ELF-1 (cell line): ENCODE results near the gene MAN2B2.

ENCODE experiments used
- DNase-seq: peaks from one replicate; pipeline ENCODE4 v3.0.0-alpha.2; 2016; ENCODE audit warnings: low read depth, low spot score

MAN2B2 gene

GRCh38 chr4:6574747-6575502, at the start of gene MAN2B2:
Gene MAN2B2 (plus strand): TSS chr4:6575189. CDS start chr4:6575211, 22 bp downstream.
- DNase-seq, result peak; percentile 79

- DNase-seq, result no peak
Measured at GRCh38 chr4:6525474-6525873, 49.5 kb upstream of the MAN2B2 start.

GRCh38 chr4:6526156-6526555, 48.8 kb upstream of the MAN2B2 start:
- no peak for DNase-seq

- DNase-seq, result no peak
Measured at GRCh38 chr4:6526671-6527091, 48.3 kb upstream of the MAN2B2 start.

GRCh38 chr4:6527259-6527658, 47.7 kb upstream of the MAN2B2 start:
- DNase-seq, result no peak

GRCh38 chr4:6527683-6528595, 47.0 kb upstream of the MAN2B2 start:
- peak; percentile 31 for DNase-seq

GRCh38 chr4:6529021-6529420, 46.0 kb upstream of the MAN2B2 start:
- DNase-seq, result no peak

GRCh38 chr4:6530301-6530700, 44.7 kb upstream of the MAN2B2 start:
- no peak for DNase-seq

GRCh38 chr4:6530964-6531363, 44.0 kb upstream of the MAN2B2 start:
- no peak for DNase-seq

- no peak for DNase-seq
Measured at GRCh38 chr4:6532102-6532501, 42.9 kb upstream of the MAN2B2 start.

- no peak for DNase-seq
Measured at GRCh38 chr4:6532658-6533057, 42.3 kb upstream of the MAN2B2 start.

- no peak for DNase-seq
Measured at GRCh38 chr4:6534050-6534449, 40.9 kb upstream of the MAN2B2 start.

GRCh38 chr4:6534618-6535328, 40.2 kb upstream of the MAN2B2 start:
- no peak for DNase-seq

GRCh38 chr4:6535329-6535692, 39.7 kb upstream of the MAN2B2 start:
- no peak for DNase-seq

GRCh38 chr4:6535706-6536105, 39.3 kb upstream of the MAN2B2 start:
- DNase-seq, result no peak

GRCh38 chr4:6538111-6538510, 36.9 kb upstream of the MAN2B2 start:
- no peak for DNase-seq

GRCh38 chr4:6538575-6538974, 36.4 kb upstream of the MAN2B2 start:
- no peak for DNase-seq

- no peak for DNase-seq
Measured at GRCh38 chr4:6539009-6539764, 35.8 kb upstream of the MAN2B2 start.

- no peak for DNase-seq
Measured at GRCh38 chr4:6540879-6541278, 34.1 kb upstream of the MAN2B2 start.

GRCh38 chr4:6541789-6542188, 33.2 kb upstream of the MAN2B2 start:
- DNase-seq, result no peak

GRCh38 chr4:6542951-6543350, 32.0 kb upstream of the MAN2B2 start:
- DNase-seq, result no peak
